ENCODE results near the gene AZU1.

AZU1 gene

DNA sequence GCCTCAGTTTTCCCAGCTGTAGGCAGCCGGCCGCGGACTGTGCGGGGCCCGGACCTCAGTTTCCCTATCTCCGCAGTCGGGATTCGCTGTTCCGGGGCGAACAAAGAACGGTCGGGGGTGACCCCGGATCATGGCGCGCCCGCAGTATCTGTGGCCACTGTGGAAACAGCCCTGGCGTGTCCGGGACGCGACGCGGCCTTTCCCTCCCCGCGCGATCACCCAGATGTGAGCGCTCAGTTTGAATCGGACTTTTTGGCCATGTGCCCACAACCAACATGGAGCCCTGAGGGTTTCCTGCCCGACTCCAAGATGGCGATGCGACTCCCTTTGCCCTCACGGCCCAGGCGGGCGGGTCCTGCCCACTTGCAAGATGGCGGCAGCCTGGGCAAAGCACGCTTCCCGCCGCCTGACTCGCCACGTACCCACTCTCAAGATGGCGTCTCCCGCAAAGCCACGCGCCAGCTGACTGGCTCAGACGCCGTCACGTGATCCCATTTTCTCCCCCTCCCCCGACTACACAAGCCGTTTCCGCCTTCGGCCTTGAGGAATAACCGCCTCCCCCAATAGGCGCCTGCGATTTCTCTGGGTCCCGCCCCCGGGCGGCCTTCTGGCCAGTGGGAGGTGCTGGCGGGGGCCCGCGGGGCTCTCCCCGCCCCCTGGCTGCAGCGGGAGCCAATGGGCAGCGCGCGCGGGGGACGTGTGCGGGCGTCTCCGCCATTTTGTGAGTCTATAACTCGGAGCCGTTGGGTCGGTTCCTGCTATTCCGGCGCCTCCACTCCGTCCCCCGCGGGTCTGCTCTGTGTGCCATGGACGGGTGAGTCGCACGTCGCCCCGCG is 30.7 kb upstream of the AZU1 start, which contains the start of gene PTBP1 (continued):
- TF ChIP-seq ZNF776 (tag by site-specific recombination; IDR thresholded peaks at IDR 0.05; ENCODE audit: borderline replicate concordance) (no peak), WT1 (tag by site-specific recombination; IDR thresholded peaks at IDR 0.05) (peak; percentile 74), ZNF544 (tag by site-specific recombination; IDR thresholded peaks at IDR 0.05) (no peak), SETDB1 (IDR thresholded peaks at IDR 0.05; ENCODE audit: insufficient read length, low read length) (no peak), ZNF239 (tag by site-specific recombination; IDR thresholded peaks at IDR 0.05) (no peak), ZNF202 (tag by site-specific recombination; IDR thresholded peaks at IDR 0.05; ENCODE audit: borderline replicate concordance) (no peak), ZNF701 (tag by site-specific recombination; IDR thresholded peaks at IDR 0.05) (no peak), BCL11B (tag by site-specific recombination; IDR thresholded peaks at IDR 0.05; ENCODE audit: low read depth) (no peak), ZNF670 (tag by site-specific recombination; IDR thresholded peaks at IDR 0.05; ENCODE audit: low read depth) (no peak), ZNF658 (tag by site-specific recombination; IDR thresholded peaks at IDR 0.05) (no peak), ZNF302 (tag by site-specific recombination; IDR thresholded peaks at IDR 0.05; ENCODE audit: low read depth) (no peak), IKZF3 (tag by site-specific recombination; IDR thresholded peaks at IDR 0.05) (no peak), ZNF596 (tag by site-specific recombination; IDR thresholded peaks at IDR 0.05) (no peak), ZNF292 (tag by site-specific recombination; IDR thresholded peaks at IDR 0.05; ENCODE audit: borderline replicate concordance, low read depth) (no peak), GLIS2 (tag by site-specific recombination; IDR thresholded peaks at IDR 0.05) (no peak), ZNF350 (tag by site-specific recombination; IDR thresholded peaks at IDR 0.05) (no peak)
- TF ChIP-seq, protein P1, sequence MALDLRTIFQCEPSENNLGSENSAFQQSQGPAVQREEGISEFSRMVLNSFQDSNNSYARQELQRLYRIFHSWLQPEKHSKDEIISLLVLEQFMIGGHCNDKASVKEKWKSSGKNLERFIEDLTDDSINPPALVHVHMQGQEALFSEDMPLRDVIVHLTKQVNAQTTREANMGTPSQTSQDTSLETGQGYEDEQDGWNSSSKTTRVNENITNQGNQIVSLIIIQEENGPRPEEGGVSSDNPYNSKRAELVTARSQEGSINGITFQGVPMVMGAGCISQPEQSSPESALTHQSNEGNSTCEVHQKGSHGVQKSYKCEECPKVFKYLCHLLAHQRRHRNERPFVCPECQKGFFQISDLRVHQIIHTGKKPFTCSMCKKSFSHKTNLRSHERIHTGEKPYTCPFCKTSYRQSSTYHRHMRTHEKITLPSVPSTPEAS (tag by site-specific recombination; IDR thresholded peaks at IDR 0.05) = no peak
- TF ChIP-seq, protein P2, sequence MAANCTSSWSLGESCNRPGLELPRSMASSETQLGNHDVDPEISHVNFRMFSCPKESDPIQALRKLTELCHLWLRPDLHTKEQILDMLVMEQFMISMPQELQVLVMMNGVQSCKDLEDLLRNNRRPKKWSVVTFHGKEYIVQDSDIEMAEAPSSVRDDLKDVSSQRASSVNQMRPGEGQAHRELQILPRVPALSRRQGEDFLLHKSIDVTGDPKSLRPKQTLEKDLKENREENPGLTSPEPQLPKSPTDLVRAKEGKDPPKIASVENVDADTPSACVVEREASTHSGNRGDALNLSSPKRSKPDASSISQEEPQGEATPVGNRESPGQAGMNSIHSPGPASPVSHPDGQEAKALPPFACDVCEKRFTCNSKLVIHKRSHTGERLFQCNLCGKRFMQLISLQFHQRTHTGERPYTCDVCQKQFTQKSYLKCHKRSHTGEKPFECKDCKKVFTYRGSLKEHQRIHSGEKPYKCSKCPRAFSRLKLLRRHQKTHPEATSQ (tag by site-specific recombination; IDR thresholded peaks at IDR 0.05) = no peak
- TF ChIP-seq, protein P3, sequence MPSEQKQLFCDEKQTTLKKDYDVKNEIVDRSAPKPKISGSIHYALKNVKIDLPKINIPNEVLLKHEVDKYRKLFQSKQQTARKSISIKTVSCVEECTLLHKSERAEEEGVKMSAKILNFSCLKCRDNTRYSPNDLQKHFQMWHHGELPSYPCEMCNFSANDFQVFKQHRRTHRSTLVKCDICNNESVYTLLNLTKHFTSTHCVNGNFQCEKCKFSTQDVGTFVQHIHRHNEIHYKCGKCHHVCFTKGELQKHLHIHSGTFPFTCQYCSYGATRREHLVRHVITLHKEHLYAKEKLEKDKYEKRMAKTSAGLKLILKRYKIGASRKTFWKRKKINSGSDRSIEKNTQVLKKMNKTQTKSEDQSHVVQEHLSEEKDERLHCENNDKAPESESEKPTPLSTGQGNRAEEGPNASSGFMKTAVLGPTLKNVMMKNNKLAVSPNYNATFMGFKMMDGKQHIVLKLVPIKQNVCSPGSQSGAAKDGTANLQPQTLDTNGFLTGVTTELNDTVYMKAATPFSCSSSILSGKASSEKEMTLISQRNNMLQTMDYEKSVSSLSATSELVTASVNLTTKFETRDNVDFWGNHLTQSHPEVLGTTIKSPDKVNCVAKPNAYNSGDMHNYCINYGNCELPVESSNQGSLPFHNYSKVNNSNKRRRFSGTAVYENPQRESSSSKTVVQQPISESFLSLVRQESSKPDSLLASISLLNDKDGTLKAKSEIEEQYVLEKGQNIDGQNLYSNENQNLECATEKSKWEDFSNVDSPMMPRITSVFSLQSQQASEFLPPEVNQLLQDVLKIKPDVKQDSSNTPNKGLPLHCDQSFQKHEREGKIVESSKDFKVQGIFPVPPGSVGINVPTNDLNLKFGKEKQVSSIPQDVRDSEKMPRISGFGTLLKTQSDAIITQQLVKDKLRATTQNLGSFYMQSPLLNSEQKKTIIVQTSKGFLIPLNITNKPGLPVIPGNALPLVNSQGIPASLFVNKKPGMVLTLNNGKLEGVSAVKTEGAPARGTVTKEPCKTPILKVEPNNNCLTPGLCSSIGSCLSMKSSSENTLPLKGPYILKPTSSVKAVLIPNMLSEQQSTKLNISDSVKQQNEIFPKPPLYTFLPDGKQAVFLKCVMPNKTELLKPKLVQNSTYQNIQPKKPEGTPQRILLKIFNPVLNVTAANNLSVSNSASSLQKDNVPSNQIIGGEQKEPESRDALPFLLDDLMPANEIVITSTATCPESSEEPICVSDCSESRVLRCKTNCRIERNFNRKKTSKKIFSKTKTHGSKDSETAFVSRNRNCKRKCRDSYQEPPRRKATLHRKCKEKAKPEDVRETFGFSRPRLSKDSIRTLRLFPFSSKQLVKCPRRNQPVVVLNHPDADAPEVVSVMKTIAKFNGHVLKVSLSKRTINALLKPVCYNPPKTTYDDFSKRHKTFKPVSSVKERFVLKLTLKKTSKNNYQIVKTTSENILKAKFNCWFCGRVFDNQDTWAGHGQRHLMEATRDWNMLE (tag by site-specific recombination; conservative IDR thresholded peaks at IDR 0.05; ENCODE audit: low read depth) = no peak
- TF ChIP-seq, protein P4, sequence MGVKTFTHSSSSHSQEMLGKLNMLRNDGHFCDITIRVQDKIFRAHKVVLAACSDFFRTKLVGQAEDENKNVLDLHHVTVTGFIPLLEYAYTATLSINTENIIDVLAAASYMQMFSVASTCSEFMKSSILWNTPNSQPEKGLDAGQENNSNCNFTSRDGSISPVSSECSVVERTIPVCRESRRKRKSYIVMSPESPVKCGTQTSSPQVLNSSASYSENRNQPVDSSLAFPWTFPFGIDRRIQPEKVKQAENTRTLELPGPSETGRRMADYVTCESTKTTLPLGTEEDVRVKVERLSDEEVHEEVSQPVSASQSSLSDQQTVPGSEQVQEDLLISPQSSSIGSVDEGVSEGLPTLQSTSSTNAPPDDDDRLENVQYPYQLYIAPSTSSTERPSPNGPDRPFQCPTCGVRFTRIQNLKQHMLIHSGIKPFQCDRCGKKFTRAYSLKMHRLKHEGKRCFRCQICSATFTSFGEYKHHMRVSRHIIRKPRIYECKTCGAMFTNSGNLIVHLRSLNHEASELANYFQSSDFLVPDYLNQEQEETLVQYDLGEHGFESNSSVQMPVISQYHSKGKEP (tag by site-specific recombination; IDR thresholded peaks at IDR 0.05) = 0 out of 2 replicates have a peak, but pooled peaks have one; percentile 16
- TF ChIP-seq, protein P5, sequence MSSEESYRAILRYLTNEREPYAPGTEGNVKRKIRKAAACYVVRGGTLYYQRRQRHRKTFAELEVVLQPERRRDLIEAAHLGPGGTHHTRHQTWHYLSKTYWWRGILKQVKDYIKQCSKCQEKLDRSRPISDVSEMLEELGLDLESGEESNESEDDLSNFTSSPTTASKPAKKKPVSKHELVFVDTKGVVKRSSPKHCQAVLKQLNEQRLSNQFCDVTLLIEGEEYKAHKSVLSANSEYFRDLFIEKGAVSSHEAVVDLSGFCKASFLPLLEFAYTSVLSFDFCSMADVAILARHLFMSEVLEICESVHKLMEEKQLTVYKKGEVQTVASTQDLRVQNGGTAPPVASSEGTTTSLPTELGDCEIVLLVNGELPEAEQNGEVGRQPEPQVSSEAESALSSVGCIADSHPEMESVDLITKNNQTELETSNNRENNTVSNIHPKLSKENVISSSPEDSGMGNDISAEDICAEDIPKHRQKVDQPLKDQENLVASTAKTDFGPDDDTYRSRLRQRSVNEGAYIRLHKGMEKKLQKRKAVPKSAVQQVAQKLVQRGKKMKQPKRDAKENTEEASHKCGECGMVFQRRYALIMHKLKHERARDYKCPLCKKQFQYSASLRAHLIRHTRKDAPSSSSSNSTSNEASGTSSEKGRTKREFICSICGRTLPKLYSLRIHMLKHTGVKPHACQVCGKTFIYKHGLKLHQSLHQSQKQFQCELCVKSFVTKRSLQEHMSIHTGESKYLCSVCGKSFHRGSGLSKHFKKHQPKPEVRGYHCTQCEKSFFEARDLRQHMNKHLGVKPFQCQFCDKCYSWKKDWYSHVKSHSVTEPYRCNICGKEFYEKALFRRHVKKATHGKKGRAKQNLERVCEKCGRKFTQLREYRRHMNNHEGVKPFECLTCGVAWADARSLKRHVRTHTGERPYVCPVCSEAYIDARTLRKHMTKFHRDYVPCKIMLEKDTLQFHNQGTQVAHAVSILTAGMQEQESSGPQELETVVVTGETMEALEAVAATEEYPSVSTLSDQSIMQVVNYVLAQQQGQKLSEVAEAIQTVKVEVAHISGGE (tag by site-specific recombination; conservative IDR thresholded peaks at IDR 0.05; ENCODE audit: low read depth) = peak; percentile 36
- TF ChIP-seq, protein P6, sequence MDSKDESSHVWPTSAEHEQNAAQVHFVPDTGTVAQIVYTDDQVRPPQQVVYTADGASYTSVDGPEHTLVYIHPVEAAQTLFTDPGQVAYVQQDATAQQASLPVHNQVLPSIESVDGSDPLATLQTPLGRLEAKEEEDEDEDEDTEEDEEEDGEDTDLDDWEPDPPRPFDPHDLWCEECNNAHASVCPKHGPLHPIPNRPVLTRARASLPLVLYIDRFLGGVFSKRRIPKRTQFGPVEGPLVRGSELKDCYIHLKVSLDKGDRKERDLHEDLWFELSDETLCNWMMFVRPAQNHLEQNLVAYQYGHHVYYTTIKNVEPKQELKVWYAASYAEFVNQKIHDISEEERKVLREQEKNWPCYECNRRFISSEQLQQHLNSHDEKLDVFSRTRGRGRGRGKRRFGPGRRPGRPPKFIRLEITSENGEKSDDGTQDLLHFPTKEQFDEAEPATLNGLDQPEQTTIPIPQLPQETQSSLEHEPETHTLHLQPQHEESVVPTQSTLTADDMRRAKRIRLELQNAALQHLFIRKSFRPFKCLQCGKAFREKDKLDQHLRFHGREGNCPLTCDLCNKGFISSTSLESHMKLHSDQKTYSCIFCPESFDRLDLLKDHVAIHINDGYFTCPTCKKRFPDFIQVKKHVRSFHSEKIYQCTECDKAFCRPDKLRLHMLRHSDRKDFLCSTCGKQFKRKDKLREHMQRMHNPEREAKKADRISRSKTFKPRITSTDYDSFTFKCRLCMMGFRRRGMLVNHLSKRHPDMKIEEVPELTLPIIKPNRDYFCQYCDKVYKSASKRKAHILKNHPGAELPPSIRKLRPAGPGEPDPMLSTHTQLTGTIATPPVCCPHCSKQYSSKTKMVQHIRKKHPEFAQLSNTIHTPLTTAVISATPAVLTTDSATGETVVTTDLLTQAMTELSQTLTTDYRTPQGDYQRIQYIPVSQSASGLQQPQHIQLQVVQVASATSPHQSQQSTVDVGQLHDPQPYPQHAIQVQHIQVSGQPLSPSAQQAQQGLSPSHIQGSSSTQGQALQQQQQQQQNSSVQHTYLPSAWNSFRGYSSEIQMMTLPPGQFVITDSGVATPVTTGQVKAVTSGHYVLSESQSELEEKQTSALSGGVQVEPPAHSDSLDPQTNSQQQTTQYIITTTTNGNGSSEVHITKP (tag by site-specific recombination; IDR thresholded peaks at IDR 0.05) = peak; percentile 62; the same call in 1 of the 2 replicates

All from HEK293 (cell line).